ENCODE measurements around the gene C22orf23.
A peak's percentile ranks its signal among the peaks of the same experiment; 100 is the strongest.

Gene C22orf23

DNA sequence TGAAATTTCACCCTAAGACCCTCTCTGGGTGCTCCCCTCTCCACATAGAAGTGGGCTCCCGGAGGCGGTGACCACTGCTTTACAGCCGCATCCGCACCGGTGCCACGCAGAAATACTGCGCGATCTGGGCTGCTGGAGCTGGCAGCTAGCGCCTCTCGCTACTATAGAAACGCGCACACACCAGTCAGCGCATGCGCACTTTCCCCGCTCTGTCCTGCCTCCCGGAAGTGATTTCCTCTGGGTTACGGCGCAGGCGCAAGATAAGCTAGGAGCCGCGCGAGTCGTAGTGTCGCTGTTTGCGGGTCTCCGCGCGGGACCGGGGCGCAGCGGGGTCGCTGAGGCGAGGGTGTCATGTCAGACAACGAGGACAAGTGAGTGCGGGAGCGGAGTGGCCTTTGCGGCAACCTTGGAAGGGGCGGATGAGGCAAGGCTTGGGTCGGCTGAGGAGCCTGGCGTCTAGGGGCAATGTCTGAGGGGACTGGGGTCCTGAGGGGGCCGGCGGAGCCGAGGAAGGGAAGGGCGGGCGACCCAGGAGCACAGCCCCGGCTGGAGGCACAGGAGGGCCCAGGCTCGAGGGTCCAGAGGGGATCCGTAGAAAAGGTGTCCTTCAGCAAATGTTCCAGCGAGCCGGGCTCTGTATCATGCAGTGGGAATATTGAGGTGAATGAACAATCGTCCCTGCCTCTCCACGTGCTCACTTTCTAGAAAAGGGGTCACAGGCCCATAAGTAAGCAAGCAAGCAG, at the start of gene C22orf23, which contains the start of gene POLR2F:
Gene C22orf23 (minus strand): TSS at position 165 of the 743 bp plus-strand sequence. CDS start 452 bp downstream, outside the sequence.
Gene POLR2F (plus strand): TSS at position 263 of the 743 bp plus-strand sequence. CDS start 89 bp downstream, at position 352.
- DNase-seq: peak; percentile 49

- no peak for DNase-seq
Observed at GRCh38 chr22:37999640-38000272, 46.4 kb upstream of the C22orf23 start.

- DNase-seq: no peak
Observed at GRCh38 chr22:37999236-37999635, 45.8 kb upstream of the C22orf23 start.

- DNase-seq: no peak
Observed at GRCh38 chr22:37998543-37998942, 45.1 kb upstream of the C22orf23 start.

DNA sequence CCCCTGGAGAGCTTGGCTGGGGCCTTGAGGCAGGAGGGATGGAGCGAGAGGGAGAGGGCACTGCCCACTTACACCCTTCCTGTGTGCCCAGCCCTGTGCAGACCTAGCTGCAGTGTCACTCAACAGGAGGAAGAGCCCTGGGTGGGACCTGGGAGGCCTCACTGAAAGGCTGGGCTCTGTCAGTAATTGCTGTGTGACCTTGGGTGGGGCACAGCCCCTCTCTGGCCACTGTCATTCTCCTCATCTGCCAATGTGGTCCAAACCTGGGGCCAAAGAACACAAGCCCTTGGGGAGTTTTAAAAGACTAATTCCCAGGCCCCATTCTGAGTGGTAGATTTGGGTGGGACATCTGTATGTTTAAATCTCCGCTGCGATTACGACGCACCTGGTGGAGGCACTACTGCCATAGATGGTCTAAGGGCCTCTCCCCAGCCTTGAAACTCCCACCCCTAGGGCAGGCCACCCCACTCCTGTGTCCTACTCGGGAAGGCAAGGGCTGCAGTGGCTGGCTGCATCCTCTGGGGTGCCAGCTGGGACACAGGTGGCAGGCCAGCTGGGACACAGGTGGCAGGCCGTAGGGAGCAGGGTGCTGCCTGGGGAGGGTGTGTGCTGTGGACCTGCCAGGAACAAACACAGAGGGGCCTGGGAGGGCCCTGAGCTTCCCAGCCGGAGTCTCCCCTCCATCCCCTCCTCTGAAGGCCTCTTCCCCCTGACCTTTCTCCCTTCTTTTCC, 43.3 kb upstream of the C22orf23 start:
- no peak for DNase-seq

DNA sequence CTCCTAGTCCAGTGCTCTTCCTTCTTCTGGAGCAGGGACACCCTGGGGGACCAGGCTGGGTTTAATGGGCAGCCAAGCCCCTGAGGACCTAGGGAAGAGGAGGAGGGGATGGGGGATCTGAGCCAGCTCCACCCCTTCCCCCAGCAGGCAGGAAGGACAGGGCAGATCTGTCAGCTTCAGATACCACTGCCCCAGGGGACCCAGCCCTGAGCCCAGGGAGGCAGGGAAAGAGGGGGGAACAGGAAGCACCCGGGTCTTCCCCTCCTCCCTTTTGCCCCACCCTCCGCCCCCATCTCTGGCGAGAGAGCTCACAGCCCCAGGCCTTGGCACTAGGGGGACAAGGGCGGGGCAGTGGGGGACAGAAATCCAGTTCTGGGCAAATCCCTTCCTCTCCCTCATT, 42.7 kb upstream of the C22orf23 start:
- no peak for DNase-seq

- no peak for DNase-seq
Observed at GRCh38 chr22:37995460-37995859, 42.1 kb upstream of the C22orf23 start.

DNA sequence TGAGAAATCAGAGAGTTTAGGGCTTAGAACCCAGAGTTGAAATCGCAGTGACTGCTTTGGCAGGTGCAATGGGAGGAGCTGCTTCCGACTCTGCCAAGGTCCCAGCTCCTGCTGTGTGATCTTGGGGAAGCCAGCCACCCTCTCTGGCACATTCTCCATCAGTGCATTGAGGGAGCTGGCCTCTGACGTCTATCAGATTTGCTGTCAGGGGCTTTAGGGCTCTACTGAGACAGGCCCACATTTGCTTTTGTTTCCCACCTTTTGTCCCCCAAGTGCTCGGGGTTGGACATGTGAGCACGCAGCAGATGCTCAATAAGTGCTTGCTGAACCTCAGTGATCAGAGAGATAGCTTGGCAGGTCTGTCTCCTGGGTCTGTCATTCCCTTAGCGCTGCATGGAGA, 41.6 kb upstream of the C22orf23 start:
- no peak for DNase-seq

- no peak for DNase-seq
Observed at GRCh38 chr22:37994049-37994448, 40.6 kb upstream of the C22orf23 start.

GRCh38 chr22:37991731-37992442, 38.5 kb upstream of the C22orf23 start:
- no peak for DNase-seq

DNA sequence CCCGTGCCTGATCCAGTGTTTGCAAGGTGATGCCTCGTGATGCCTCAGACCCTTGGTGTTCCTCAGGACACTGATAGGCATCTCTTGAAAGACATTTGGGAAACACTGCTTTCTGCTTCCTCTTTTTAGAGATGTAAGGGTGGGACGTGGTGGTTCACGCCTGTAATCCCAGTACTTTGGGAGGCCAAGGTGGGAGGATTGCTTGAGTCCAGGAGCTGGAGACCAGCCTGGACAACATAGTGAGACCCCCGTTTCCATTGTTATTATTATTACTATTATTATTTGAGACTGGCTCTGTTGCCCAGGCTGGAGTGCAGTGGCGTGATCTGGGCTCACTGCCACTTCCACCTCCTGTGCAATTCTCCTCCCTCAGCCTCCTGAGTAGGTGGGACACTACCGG, 37.5 kb upstream of the C22orf23 start:
- DNase-seq: no peak

DNA sequence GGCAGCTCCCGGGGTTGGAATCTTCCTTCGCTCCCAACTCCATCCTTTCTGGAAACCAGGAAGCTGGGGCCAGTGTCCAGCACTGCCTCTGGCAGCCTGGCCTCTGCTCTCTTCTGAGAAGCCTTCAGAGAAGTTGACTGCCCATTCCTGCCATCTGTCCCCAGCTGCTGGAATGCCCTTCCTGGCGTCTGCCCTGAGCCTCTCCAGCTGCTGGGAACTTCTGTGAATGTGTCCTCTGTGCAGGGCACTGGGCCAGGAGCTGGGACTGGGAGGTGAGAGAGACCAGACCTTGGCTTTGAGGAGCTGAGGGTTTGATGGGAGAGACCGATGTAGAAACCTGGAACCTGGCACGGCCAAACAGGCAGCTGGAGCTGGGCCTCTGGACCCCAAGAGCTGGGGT, 36.9 kb upstream of the C22orf23 start:
- no peak for DNase-seq

GRCh38 chr22:37989146-37990045, 36.0 kb upstream of the C22orf23 start:
- DNase-seq: no peak

- DNase-seq: no peak
Observed at GRCh38 chr22:37986371-37986770, 33.0 kb upstream of the C22orf23 start.

DNA sequence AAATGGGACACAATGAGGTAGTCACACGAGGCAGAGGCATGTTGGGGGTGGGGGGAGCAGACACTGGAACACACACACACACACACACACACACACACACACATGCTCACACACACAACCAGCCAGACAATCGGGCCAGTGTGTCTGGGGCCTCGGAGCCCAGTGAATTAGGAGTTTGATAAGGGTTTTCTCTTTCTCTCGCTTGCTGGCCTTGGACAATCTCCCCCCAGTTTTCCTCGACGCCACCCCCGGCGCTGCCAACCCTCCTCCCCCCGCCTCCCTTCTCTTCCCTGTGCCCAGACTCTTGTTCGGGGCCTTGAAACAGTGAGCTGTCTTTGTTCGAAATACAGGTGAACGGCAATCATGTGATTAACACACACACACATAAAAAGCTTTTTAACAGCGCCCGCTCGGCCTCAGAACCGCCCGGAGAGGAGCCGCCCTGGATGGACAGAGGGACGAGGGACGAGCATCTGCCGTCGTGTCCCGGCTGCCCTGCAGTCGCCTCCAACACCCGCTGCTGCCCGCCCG, 32.4 kb upstream of the C22orf23 start:
- DNase-seq: no peak

GRCh38 chr22:37985050-37985585, 31.7 kb upstream of the C22orf23 start:
- DNase-seq: no peak

GRCh38 chr22:37983860-37984791, 30.7 kb upstream of the C22orf23 start, which contains the start of gene SOX10:
TSS of gene SOX10 (minus strand) at chr22:37984555. CDS start at chr22:37983784, 771 bp downstream.
- DNase-seq: no peak

- DNase-seq: no peak
Observed at GRCh38 chr22:37982938-37983859, 29.8 kb upstream of the C22orf23 start.
